ENCODE data around the gene KLHL13.

KLHL13 gene

GRCh38 chrX:117851025-117851424 lies 265.6 kb downstream of the KLHL13 start:
- no peak for DNase-seq (ENCODE audit: low read depth, low spot score)

Measured in activated CD4-positive, CD25-positive, alpha-beta regulatory T cell treated with anti-CD3 and anti-CD28 coated beads, Interleukin-2, amount 50 U/mL, for 16 hours (primary cell).